HG03469 (cell line): ENCODE data around the gene GNAQ.

Experiments used
- ATAC-seq: cut with Tn5 transposase; IDR thresholded peaks from one replicate; pipeline ENCODE4 v1.9.1; 2021; ENCODE audit warnings: mild to moderate bottlenecking, moderate library complexity, moderate number of reproducible peaks; ENCODE audit not compliant: unreplicated experiment

GNAQ gene

DNA sequence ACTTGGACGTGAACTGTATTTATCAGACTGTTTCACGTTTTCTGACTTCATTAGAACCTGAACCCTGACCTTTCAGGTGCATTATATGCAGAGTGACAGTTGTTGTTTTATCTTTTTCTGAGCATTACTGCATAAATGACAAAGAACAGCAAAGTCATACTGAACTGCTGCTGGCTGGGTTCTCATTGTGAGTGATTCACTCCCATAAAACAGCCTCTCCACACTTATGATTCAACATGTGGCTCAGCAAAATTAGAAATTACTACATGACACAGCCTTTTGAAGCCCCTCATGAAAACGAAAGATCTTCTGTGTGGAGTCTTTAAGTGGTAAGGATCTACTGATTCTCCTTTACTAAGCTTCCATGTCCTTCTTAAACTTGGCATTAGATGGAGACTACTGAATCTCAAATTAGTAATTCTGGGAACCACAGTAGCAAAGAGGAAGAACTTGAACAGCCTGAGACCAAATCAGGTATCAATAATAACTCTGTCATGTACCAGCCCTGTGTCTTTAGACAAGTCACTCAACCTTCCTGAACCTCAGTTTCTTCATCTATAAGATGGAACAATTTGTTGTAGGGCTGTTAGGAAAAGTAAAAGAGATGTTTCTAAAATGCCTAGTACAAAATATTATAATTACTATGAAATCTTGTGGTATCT, 211.2 kb downstream of the GNAQ start:
- ATAC-seq, result no peak

DNA sequence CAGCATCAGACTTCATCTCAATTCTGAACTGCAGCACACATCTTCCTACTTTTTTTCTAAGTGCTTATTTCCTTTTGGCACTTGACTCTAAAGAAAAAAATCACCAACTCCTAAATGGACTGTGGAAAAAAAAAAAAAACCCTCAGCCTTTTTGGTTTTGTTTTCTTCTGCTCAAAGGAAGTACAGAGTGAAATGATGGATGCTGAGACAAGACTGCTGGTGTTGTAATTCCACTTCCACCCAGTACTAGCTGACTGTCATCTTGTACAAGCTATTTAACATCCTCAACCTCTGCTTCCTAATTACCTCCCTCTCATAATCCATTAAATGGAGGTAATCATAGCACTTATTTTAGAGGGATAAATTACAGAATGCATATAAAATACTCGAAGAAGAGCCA, 212.0 kb downstream of the GNAQ start:
- no peak for ATAC-seq

DNA sequence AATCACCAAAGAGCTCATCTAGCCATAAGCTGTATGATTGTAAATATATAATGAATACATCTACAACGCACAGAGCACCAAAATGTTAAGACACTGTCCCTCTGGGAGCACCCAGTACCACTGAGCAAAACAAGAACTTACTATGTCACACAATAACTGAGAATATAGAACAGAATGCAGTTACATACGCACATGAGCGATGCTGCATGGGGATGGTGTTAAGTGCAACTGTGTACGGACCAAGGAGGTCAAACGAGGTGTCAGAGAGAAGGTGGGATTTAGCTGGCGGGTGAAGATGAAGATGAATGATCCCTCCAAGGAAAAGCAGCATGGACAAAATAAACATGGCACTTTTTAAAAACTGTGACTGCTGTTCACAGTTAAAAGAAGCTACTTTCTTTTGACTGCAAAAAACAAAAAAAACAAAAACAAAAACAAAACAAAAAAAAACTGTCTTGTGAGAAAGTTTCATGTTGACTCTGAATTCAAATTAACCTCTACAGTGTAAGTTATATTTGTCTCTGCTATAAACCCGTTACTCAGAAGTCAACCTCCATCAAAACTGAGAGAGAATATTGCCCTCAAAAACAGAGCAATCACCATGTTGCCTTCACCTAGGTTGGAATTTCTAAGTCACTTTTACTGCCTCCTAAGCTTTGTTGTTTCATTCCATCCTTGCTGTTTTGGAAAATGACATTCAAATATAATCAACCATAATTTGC, 213.9 kb downstream of the GNAQ start:
- ATAC-seq, result no peak

DNA sequence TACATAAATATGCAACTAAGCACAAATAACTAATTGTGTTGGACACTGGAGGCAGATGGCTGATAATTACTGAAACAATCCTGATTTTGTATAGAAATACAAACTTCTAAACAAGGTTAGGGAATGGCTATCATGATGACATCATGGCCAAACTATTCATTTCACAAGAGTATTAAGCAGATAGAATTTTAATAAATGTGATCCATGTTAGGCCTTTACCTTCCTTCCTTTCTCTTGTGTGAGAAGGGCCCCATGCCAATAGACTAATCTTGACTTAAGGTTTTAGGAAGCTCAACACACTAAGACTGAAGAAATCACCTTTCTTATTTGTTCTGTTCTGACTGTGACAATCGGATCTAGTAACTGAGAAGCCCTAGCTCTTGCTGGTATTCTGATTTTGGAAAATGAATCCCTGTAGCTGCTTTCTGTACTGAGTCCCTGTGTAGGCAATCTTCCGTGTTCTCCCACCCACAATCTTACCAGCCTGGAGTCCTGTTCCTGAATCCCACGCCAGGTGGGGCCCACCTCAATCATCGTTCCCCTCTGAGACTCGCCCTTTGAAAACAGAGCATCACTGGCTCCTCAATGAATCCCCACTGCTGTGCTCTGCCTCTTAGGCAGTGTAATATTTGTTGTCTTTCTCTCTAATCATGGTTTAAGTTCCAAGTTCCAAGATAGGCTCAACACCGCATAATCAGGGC, 214.8 kb downstream of the GNAQ start:
- ATAC-seq, result no peak

DNA sequence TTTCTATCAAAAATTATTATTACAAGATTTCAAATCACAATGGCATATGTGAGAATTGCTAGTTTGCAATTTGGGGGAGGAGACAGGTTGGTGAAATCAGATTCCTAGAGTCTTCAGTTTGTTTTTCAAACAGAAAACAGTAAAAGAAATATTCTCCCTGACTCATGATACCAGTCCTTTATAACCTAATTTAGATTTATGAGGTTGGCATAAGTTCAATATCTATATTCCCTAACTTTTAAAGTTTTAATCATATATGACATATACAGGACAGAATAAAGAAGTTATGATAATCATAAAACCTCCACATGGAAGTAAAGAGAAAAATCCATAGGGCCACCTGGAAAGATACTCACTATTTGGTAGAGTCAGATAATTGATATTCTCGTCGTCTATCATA, 216.4 kb downstream of the GNAQ start:
- ATAC-seq, result no peak

DNA sequence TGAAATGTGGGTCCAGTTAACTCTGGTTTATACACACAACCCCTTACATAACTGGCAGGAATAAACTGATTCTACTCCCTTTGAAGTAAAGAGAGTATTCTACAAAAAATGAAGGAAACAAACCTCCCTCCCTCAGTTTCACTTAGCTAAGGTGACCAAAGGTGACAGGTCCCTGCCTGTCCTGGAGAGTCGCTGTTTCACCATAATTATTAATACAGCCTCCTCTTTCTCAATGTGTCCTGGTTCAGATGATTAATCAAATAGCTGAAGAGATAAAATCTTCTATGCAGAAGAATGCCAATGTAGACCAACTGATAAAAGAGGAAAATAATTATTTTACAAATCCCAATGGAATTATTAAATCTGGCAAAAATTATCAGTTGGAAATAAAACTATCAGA, 219.8 kb downstream of the GNAQ start:
- no peak for ATAC-seq

DNA sequence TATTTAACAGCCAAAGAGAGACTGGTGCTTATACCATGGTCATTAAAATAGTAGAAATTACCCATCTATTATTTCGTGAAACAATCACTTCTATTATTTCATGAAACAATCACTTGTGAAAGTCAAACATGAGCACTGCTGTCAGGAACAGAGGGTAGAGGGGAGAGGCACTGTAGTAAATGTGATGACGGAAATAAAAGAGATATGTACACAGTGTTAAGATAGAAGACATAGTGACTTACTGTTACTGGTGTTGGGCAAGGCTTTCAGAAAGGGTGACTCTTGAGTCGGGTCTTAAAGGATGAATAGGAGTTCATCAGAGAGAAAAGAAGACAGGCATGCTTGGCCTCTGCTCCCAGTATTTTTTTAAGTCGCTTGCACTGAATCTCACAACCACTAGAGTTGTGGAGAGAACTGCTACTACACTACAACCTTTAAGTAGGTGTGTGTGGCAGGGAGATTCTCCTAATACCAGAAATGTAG, 220.9 kb downstream of the GNAQ start:
- ATAC-seq, result no peak

DNA sequence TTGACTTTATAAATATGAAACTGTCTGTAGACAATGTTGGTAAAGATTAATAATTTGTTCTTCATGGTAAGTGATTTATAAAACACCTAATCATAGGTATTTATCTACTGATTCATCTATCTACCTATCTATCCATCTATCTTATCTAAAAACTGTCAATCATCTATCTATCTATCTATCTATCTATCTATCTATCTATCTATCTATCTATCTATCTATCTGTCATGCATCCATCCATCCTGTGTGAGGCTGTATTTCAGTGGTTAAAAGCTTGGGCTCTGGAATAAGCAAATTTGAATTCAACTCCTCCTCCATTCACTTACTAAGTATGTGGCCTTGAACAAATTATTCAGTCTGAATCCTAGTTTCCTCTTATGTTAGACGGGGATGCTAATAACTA, 221.6 kb downstream of the GNAQ start:
- ATAC-seq, result no peak

DNA sequence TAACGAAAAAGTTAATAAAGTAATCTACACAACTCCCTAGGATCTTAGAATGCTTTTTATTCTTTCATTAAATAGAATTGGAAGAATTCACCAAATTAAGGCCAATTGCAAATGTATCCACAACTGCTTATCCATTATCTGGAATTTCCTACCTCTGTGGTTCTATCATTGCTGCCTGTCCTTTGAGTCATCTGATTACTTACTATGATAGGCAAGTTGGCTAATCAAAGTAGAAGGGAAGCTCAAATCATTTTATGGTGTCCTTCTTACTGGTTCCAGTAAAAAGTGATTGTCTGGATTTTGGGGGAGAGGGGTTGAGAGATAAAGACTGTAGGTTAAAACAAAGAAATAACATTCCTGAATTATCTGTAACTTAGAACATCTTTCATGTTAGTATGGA, 222.1 kb downstream of the GNAQ start:
- ATAC-seq, result no peak

DNA sequence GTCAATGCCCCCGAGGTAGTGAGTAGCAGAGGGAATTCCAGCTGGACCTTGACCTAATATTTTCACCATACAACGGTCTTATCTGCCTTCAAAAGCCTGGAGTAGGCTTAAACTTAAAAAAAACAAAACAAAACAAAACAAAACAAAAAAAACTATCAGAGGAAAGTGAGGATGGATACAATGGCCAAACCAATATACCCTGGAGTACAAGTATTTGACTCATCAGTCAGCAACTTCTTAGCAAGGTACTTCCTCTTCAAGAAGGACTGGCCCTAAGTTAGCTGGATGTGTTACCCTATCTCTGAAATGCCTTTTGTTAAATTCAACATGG, 222.9 kb downstream of the GNAQ start:
- no peak for ATAC-seq

DNA sequence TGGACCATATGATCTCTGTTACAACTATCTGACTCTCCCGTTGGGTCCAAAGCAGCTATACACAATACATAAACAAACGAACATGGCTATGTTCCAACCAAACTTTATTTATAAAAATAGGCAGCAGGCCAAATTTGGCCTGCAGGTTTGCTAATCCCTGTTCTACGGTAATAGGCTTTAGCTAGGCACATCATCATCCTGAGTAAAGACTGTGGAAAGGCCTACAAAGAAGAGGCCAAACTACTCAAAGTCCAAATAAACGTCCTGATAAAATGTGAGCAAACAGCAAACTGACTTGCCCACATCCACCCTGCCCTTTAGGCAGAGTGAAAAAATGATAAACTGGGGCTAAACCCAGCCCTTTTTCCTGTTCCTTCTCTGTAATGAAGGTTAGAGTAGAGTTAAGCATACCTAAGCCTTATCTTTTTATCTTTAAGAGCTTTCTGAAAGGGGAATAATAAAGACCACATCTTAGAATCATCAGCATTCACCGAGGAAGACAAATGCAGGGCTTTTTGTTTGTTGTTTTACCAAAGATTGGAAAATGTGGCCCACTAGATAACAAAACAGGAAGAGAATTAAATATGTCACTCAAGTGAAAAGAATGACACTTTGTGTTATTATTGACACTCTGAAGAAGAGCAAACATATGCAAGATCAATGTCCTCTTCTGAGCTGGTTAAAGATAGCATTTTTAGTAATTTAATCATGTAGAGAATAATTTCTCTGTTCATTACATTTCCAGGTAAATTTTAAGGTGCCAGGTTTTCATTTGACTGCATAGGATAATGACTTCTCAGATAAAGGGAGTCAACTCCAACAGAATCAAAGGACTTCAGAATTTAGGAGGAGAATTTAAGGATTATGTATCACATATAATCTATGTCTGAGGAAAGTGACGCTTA, 223.5 kb downstream of the GNAQ start:
- no peak for ATAC-seq

DNA sequence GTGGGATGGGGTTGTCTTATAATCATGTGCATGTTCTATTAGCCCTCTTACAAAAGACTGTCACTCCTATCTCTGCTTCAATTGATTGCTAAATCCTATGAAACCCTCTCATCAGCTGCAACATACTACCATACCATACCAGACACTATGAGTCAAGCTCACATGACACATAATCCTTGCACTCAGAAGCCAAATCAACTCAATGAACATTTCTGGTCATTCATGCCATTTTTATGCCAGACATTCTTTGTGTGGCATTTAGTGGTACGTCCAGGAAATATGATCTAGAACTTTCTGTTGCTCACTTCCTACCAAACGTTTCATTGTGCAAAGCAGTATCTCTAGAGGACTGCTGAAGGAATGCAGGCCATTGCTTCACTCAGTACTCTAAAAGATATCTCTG, 224.3 kb downstream of the GNAQ start:
- no peak for ATAC-seq

DNA sequence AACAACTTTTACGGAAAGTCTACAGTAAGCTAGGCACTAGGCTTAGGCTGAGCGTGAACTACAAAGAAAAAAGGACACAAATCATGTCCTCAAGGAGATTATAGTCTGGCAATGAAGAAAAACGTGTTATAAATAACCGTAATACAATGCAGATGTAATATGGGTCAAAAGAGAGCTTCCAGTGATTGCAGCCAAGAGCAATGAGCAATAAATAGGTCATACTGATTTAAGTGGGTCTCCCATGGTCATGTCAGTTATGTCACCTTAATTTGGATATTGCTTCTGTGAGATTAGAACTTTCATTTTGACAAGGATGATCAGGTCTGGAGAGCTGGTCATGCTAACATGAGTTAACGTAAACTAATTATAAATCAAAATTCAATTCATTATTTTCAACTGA, 224.9 kb downstream of the GNAQ start:
- no peak for ATAC-seq

DNA sequence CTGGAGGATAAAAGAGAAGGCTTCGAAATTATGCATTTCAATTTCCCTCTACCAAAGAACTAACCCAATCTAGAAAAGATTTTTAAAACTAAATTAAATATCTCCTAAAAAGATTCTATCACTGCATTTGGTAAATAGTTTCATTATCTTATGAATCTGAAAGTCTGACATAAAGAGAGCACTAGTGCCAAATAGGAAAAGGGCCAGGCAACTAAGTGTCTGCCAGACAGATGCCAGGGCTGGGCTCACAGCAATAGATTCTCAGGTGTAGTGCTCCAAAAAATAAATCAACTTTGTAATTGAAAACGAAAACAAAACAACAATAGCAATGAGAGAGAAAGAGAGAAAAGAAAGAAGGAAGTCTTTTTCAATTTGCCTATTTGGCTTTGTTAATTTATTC, 225.8 kb downstream of the GNAQ start:
- no peak for ATAC-seq

DNA sequence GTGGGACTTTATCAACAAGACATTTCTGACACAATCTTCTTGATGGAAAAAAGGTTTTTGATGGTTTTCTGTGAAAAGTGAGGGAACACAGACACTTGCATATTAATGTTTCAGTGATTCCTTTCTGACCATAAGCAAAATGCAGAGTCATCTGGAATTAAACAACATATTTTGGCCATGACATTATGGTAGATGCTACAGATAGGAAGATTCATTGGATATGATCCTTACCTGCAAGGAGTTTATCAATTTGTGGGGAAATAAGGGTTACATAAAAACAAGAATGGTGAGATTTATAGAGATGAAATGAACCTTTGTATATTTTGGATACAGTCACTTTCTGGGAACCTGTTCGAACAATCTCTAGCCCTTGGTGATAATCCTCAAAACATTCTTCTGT, 228.2 kb downstream of the GNAQ start:
- ATAC-seq, result no peak

DNA sequence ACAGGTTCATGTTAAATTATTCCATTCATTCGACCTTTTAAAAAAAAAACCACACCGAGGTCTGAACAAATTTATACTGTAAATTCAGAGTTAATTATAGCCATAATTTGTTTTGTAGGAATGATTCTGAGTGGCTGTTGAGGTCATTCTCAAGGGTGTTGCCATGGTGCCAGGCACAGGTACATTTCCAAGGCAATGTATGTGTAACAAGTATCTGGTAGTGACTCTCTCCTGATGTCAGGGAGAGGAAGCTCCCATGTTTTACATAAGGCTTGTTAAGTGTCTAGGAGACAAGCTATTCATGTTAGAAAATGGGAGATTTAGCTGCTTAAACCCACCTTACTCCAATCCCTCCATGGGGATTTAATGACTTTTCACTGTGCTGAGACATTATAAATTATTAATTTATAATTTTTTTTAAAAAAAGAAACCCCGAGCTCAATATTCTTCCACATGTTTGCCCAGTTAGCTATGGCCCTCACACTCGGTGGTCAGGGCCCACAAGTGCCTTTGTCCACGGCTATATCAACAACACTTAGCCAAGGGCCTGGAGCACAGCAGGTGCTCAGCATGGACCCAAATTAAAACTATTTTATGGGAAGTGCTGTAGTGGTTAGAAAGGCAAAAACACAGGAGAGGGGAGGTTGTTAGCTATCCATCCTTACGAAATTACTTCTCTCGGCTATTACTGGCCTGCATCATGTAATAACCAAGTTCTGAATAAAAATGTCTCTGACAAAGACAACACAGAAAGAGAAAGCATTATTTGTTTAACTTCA, 228.9 kb downstream of the GNAQ start:
- ATAC-seq, result no peak

DNA sequence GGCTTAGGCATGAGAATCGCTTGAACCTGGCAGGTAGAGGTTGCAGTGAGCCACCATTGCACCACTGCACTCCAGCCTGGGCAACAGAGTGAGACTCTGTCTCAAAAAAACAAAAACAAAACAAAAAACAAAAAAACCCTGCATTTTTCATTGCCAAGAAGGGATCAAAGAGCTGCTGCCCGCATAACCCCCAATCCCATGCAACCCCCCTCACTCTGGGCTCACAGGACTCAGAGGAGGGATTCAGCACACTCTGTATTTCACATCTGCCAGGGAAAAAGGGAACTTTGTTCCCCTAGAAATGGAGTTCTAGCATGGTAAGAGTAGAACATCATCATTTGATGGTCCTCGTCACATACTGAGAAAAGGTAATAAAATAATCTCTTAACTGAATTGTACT, 229.5 kb downstream of the GNAQ start:
- ATAC-seq, result no peak

DNA sequence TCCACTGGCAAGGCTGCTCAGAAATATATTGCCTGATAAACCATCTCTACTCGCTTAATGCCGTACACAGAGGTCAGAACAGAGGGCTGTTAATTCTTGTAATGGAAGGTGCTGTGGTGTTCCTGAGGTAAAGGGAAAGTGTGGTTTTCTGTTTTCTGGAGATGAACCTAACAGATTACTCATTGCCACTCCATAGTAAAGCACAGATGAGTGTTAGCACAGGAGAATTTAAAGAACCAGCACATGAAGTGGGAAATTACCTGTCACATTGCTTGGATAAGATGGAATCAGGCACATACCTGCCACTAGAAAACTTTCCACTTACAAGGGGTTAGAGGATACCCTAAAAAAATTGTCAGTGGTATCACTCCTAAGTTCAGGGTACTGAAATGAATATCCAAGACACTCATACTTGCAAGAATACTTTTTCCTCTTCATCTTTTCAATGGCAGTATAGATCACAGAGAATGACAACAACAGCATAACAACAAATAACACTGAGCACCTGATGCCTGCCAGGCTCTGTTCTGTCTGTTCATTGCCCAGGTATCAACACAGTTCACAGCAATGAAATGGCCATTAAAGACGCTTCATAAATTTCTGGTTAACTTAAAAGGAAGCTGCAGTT, 230.6 kb downstream of the GNAQ start:
- no peak for ATAC-seq

DNA sequence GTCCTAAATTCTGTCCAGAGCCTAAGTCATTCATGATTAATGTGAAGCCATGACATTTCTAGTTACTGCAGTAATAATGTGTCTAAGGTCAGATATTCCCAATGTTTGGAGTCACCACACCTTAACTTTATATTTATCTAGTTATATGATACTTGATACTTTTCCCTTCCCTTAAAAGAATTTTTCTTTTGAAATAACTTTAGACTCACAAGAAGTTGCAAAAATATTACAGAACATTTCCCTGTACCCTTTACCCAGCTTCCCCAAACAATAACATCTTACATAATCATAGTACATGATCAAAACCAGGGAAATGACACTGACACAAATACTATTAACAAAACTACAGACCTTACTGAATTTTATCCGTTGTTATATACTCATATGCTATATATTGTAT, 233.5 kb downstream of the GNAQ start:
- ATAC-seq, result no peak

DNA sequence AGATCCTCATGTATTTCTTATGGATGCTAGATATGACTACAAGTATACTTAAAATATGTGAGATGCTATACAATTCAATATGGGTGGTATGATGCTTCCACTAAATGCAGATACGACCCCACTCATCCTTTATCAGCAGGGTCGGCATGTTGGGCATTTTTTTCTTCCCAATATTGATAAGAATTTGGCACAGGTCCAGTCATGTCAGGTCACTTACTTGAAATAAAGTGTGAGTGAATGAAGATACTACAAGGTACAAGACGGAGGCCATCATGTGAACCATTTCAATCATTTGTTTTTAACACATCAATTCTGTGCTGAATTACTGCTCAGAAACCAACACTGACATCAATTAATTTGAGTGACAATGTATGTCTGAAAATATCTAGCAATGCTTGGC, 236.6 kb downstream of the GNAQ start:
- no peak for ATAC-seq
